ENCODE results near the gene CORO1C.
"Not testable (repeated sequence)": the region's sequence is repeated elsewhere in the genome, so short reads cannot be mapped to it uniquely, and the experiment has no call there.

CORO1C gene

GRCh38 chr12:108752387-108752786, 21.1 kb upstream of the CORO1C start:
- peak in 1 of 2 donors; percentile 74 for DNase-seq

GRCh38 chr12:108751821-108752220, 20.5 kb upstream of the CORO1C start:
- DNase-seq = no peak

- DNase-seq = not testable (repeated sequence)
Observed at GRCh38 chr12:108751003-108751402, 19.7 kb upstream of the CORO1C start.

GRCh38 chr12:108750526-108750925, 19.2 kb upstream of the CORO1C start:
- no peak for DNase-seq

GRCh38 chr12:108747563-108747962, 16.2 kb upstream of the CORO1C start:
- no peak for DNase-seq

GRCh38 chr12:108745641-108746040, 14.3 kb upstream of the CORO1C start:
- no peak for DNase-seq

- no peak for DNase-seq
Observed at GRCh38 chr12:108744021-108744897, 12.9 kb upstream of the CORO1C start.

GRCh38 chr12:108738170-108738569, 6.9 kb upstream of the CORO1C start:
- no peak for DNase-seq

GRCh38 chr12:108735855-108736254, 4.5 kb upstream of the CORO1C start:
- DNase-seq = no peak

GRCh38 chr12:108734200-108734906, 3.0 kb upstream of the CORO1C start:
- DNase-seq = no peak

- DNase-seq = not testable (repeated sequence)
Observed at GRCh38 chr12:108733230-108733531, 1.9 kb upstream of the CORO1C start.

- no peak for DNase-seq
Observed at GRCh38 chr12:108732489-108733229, 1.3 kb upstream of the CORO1C start.

GRCh38 chr12:108731866-108732461, 646 bp upstream of the CORO1C start:
- DNase-seq = peak; percentile 96

GRCh38 chr12:108730365-108731104, 783 bp downstream of the CORO1C start:
- peak; percentile 54 to 57 for DNase-seq

- DNase-seq = peak; percentile 29 to 70
Observed at GRCh38 chr12:108729612-108730364, 1.5 kb downstream of the CORO1C start.

GRCh38 chr12:108728820-108729611, 2.3 kb downstream of the CORO1C start:
- no peak for DNase-seq

- no peak for DNase-seq
Observed at GRCh38 chr12:108727868-108728735, 3.2 kb downstream of the CORO1C start.

GRCh38 chr12:108727161-108727560, 4.2 kb downstream of the CORO1C start:
- DNase-seq = no peak

GRCh38 chr12:108724890-108725151, 6.5 kb downstream of the CORO1C start:
- no peak for DNase-seq
